H9 (cell line): ENCODE data around the gene AQP9. TPM values are rescaled to one million over a fixed set of nuclear protein-coding genes. Genes with fewer than 3 reads are reported as not detected.

Source experiments
- DNase-seq: peaks from one replicate; pipeline ENCODE4 v3.0.0-alpha.2; 2017
- H2AFZ ChIP-seq: one replicate; pipeline ENCODE4 v1.6.1; 2013; ENCODE audit warnings: mild to moderate bottlenecking, low read length, control low read depth, moderate library complexity
- H2AK5ac ChIP-seq: 2 replicates; pipeline ENCODE4 v1.6.1; 2013; ENCODE audit warnings: low read length, control low read depth, mixed read lengths; ENCODE audit not compliant: insufficient read length
- H2BK120ac ChIP-seq: one replicate; pipeline ENCODE4 v1.6.1; 2013; ENCODE audit warnings: low read depth, mild to moderate bottlenecking, low read length, control low read depth, inconsistent platforms; ENCODE audit not compliant: poor library complexity, severe bottlenecking
- H2BK12ac ChIP-seq: 2 replicates; pipeline ENCODE4 v1.6.1; 2013; ENCODE audit warnings: low read length, control low read depth, mixed read lengths, low read depth; ENCODE audit not compliant: insufficient read length
- H2BK15ac ChIP-seq: 2 replicates; pipeline ENCODE4 v1.6.1; 2013; ENCODE audit warnings: low read depth, low read length, control low read depth
- H2BK20ac ChIP-seq: one replicate; pipeline ENCODE4 v1.6.1; 2013; ENCODE audit warnings: low read depth, mild to moderate bottlenecking, low read length, control low read depth, inconsistent platforms; ENCODE audit not compliant: poor library complexity, severe bottlenecking
- H2BK5ac ChIP-seq: 2 replicates; pipeline ENCODE4 v1.6.1; 2013; ENCODE audit warnings: low read length, control low read depth, mixed read lengths; ENCODE audit not compliant: insufficient read length
- H3K14ac ChIP-seq: 2 replicates; pipeline ENCODE4 v1.6.1; 2013; ENCODE audit warnings: low read length, control low read depth; ENCODE audit not compliant: insufficient read depth
- H3K18ac ChIP-seq: 2 replicates; pipeline ENCODE4 v1.6.1; 2013; ENCODE audit warnings: low read depth, mild to moderate bottlenecking, mixed read lengths, low read length, control low read depth; ENCODE audit not compliant: insufficient read length
- H3K23ac ChIP-seq: 2 replicates; pipeline ENCODE4 v1.6.1; 2013; ENCODE audit warnings: low read length, control low read depth, mixed read lengths, low read depth; ENCODE audit not compliant: insufficient read length
- H3K23me2 ChIP-seq: 2 replicates; pipeline ENCODE4 v1.6.1; 2013; ENCODE audit warnings: low read depth, mild to moderate bottlenecking, mixed read lengths, low read length, control low read depth; ENCODE audit not compliant: insufficient read length, poor library complexity, severe bottlenecking
- H3K27ac ChIP-seq: 2 replicates; pipeline ENCODE4 v1.5.1; 2013; ENCODE audit warnings: low read length, control low read depth, mixed read lengths, low read depth; ENCODE audit not compliant: insufficient read length
- H3K27me3 ChIP-seq: 2 replicates; pipeline ENCODE4 v1.6.1; 2013; ENCODE audit warnings: low read length, control low read depth, inconsistent platforms; ENCODE audit not compliant: insufficient read depth
- H3K4ac ChIP-seq: 2 replicates; pipeline ENCODE4 v1.6.1; 2013; ENCODE audit warnings: low read depth, mild to moderate bottlenecking, control low read depth, inconsistent platforms, low read length, moderate library complexity
- H3K4me1 ChIP-seq: 2 replicates; pipeline ENCODE4 v1.6.1; 2013; ENCODE audit warnings: low read length, control low read depth, inconsistent platforms; ENCODE audit not compliant: insufficient read depth
- H3K4me2 ChIP-seq: 2 replicates; pipeline ENCODE4 v1.6.1; 2013; ENCODE audit warnings: low read length, control low read depth, mixed read lengths; ENCODE audit not compliant: insufficient read length, insufficient read depth
- H3K56ac ChIP-seq: 2 replicates; pipeline ENCODE4 v1.6.1; 2013; ENCODE audit warnings: low read depth, mild to moderate bottlenecking, mixed read lengths, low read length, control low read depth; ENCODE audit not compliant: insufficient read length
- H3K79me1 ChIP-seq: 2 replicates; pipeline ENCODE4 v1.6.1; 2013; ENCODE audit warnings: low read depth, mild to moderate bottlenecking, moderate library complexity, low read length, control low read depth, inconsistent platforms; ENCODE audit not compliant: insufficient read depth, poor library complexity, severe bottlenecking
- H3K79me2 ChIP-seq: 2 replicates; pipeline ENCODE4 v1.6.1; 2013; ENCODE audit warnings: low read length, control low read depth, inconsistent platforms; ENCODE audit not compliant: insufficient read depth
- H3K9ac ChIP-seq: 2 replicates; pipeline ENCODE4 v1.6.1; 2013; ENCODE audit warnings: low read length, control low read depth, mixed read lengths; ENCODE audit not compliant: insufficient read length; ENCODE audit errors: extremely low read depth
- H3K9me3 ChIP-seq: one replicate; pipeline ENCODE4 v1.6.1; 2013; ENCODE audit warnings: low read depth, low read length, inconsistent platforms; ENCODE audit not compliant: control insufficient read depth
- H3T11ph ChIP-seq: one replicate; pipeline ENCODE4 v1.6.1; 2013; ENCODE audit warnings: mild to moderate bottlenecking, low read length, control low read depth, inconsistent platforms
- H4K20me1 ChIP-seq: one replicate; pipeline ENCODE4 v1.6.1; 2013; ENCODE audit not compliant: control insufficient read depth, insufficient read length, insufficient read depth
- H4K5ac ChIP-seq: 2 replicates; pipeline ENCODE4 v1.6.1; 2013; ENCODE audit warnings: low read depth, mild to moderate bottlenecking, mixed read lengths, low read length, control low read depth; ENCODE audit not compliant: insufficient read length
- H4K8ac ChIP-seq: replicated peaks from 2 replicates; pipeline ENCODE4 v1.6.1; 2013; ENCODE audit warnings: low read length, control low read depth, mixed read lengths, low read depth; ENCODE audit not compliant: insufficient read length
- H4K91ac ChIP-seq: 2 replicates; pipeline ENCODE4 v1.6.1; 2013; ENCODE audit warnings: low read depth, mild to moderate bottlenecking, moderate library complexity, mixed read lengths, low read length, control low read depth; ENCODE audit not compliant: insufficient read length
- H3K27ac Mint-ChIP-seq, 3 experiments: 2 replicates in 2 of 3; 3 replicates in 1 of 3; pipeline ENCODE4 v1.8.0; 2020 to 2021; ENCODE audit warnings: mixed read lengths in 3 of 3, mild to moderate bottlenecking in 1 of 3, moderate library complexity in 1 of 3
- H3K27me3 Mint-ChIP-seq: 2 replicates; pipeline ENCODE4 v1.8.0; 2021; ENCODE audit warnings: low read depth, mild to moderate bottlenecking, moderate library complexity, mixed read lengths
- H3K36me3 Mint-ChIP-seq, 3 experiments: 2 replicates in 2 of 3; 3 replicates in 1 of 3; pipeline ENCODE4 v1.8.0; 2020 to 2021; ENCODE audit warnings: low read depth in 3 of 3, mixed read lengths in 3 of 3; ENCODE audit not compliant: insufficient read depth in 1 of 3
- H3K4me1 Mint-ChIP-seq, 2 experiments: 2 replicates each; pipeline ENCODE4 v1.8.0; 2020; ENCODE audit warnings: mixed read lengths in 2 of 2
- H3K4me3 Mint-ChIP-seq, 2 experiments: 2 replicates in 1 of 2; 3 replicates in 1 of 2; pipeline ENCODE4 v1.8.0; 2020 to 2021; ENCODE audit warnings: mild to moderate bottlenecking in 2 of 2, mixed read lengths in 2 of 2, moderate library complexity in 1 of 2
- H3K9me3 Mint-ChIP-seq, 2 experiments: 2 replicates in 1 of 2; 3 replicates in 1 of 2; pipeline ENCODE4 v1.8.0; 2020; ENCODE audit warnings: mild to moderate bottlenecking in 2 of 2, mixed read lengths in 2 of 2, moderate library complexity in 1 of 2
- CTCF ChIP-seq: fragments of 200-600 bp; sonication (generic); conservative IDR thresholded peaks from 3 replicates; pipeline ENCODE4 v1.8.0; 2021; ENCODE audit warnings: antibody characterized with exemption, mild to moderate bottlenecking
- WGBS: extraction: QIAGEN DNeasy Blood & Tissue Kit; methylation state at CpG from one replicate; pipeline ENCODE4 v1.1.7; 2013; ENCODE audit warnings: missing lambda C conversion rate, low lambda C conversion rate, mixed read lengths; ENCODE audit not compliant: insufficient read length; ENCODE audit errors: extremely low coverage; 5-methylcytosine and 5-hydroxymethylcytosine counted together
- total RNA-seq: library from RNA; stranded (reverse); gene quantifications from 2 replicates; pipeline ENCODE4 v1.2.1, GENCODE V29; 2021

Gene AQP9
- total RNA-seq, 1 experiment from 2014 or later, result not detected

- Histone ChIP-seq H2BK5ac (no peak overlapping the region), H4K8ac (no peak overlapping the region), H3K79me2 (no peaks in the 10 kb centered on the region), H3K27me3 (no peaks in the 10 kb centered on the region), H3K18ac (no peak overlapping the region), H2BK20ac (no peak overlapping the region), H4K91ac (no peak overlapping the region), H2AK5ac (no peak overlapping the region), H4K5ac (no peak overlapping the region), H3K4me2 (no peak overlapping the region), H3T11ph (no peak overlapping the region), H3K4ac (no peak overlapping the region), H2BK120ac (no peak overlapping the region), H3K9me3 (no peaks in the 10 kb centered on the region), H3K23ac (no peak overlapping the region), H2BK12ac (no peak overlapping the region), H4K20me1 (no peaks in the 10 kb centered on the region), H3K79me1 (no peaks in the 10 kb centered on the region), H3K23me2 (no peaks in the 10 kb centered on the region), H2BK15ac (no peak overlapping the region), H3K27ac (no peak overlapping the region), H3K56ac (no peak overlapping the region), H2AFZ (no peak overlapping the region), H3K14ac (no peak overlapping the region), H3K9ac (no peak overlapping the region), H3K4me1 (peaks cover 4% of the 10 kb centered on the region; the same call in 1 of the 2 replicates)
- Mint-ChIP-seq H3K27me3 (no peaks in the 10 kb centered on the region; the same call in none of the 2 replicates), H3K27ac (no peak overlapping the region), H3K36me3 (peaks cover 0 to 7% (median 5%) of the 10 kb centered on the region in 3 experiments; a peak in 3 of 7 replicates), H3K4me1 (peaks cover 20 to 22% of the 10 kb centered on the region in 2 experiments), H3K4me3 (no peak overlapping the region), H3K9me3 (peaks cover 6 to 8% of the 10 kb centered on the region in 2 experiments; a peak in 3 of 5 replicates)
- no peak for DNase-seq
- no CpG with 5 or more reads among the region's 2 CpGs for WGBS
- TF ChIP-seq CTCF, result no peak
Observed at GRCh38 chr15:58224068-58224467, 85.9 kb downstream of the AQP9 start.
